Astrocyte of the cerebellum (primary cell): Measurements from ENCODE around the gene MYH10.
A peak's percentile ranks its signal among the peaks of the same experiment; 100 is the strongest.

Source experiments
- DNase-seq: peaks from one replicate; pipeline ENCODE4 v3.0.0-alpha.2; 2011; ENCODE audit warnings: low read depth
- H3K4me3 ChIP-seq: 2 replicates; pipeline ENCODE4 v1.5.1; 2011; ENCODE audit warnings: mild to moderate bottlenecking, low read depth, low read length, moderate library complexity
- CTCF ChIP-seq: IDR thresholded peaks from 2 replicates; pipeline ENCODE4 v1.5.1; 2012; ENCODE audit warnings: low read length, low read depth, moderate library complexity, mild to moderate bottlenecking; ENCODE audit errors: missing control alignments
- in situ Hi-C: cut with HindIII; loops from 2 replicates; pipeline ENCODE4 v1.10.0; 2017; ENCODE audit warnings: low sequenced_read_pairs

MYH10 gene

GRCh38 chr17:8628609-8629169 lies 1.8 kb downstream of the MYH10 start:
- no peak for TF ChIP-seq CTCF
- in situ Hi-C loops, result no loop called here
- H3K4me3 ChIP-seq, result peak overlapping the region; percentile 94
- no peak for DNase-seq

- DNase-seq, result no peak
- TF ChIP-seq CTCF, result no peak
- H3K4me3 ChIP-seq, result peak overlapping the region; percentile 94
- in situ Hi-C loops, result no loop called here
These were observed 2.4 kb downstream of the MYH10 start for GRCh38 chr17:8628172-8628571.

GRCh38 chr17:8623591-8623990 lies 6.9 kb downstream of the MYH10 start:
- no peak overlapping the region for H3K4me3 ChIP-seq
- DNase-seq, result no peak
- no peak for TF ChIP-seq CTCF
- in situ Hi-C loops, result loop anchor here (5.0 kb wide), 1 partner anchor 74 kb away; no protein-coding TSS in a partner anchor

GRCh38 chr17:8622191-8622590 lies 8.3 kb downstream of the MYH10 start:
- no peak for TF ChIP-seq CTCF
- no peak overlapping the region for H3K4me3 ChIP-seq
- in situ Hi-C loops, result loop anchor here (5.0 kb wide), 1 partner anchor 75 kb away; no protein-coding TSS in a partner anchor
- no peak for DNase-seq

GRCh38 chr17:8621585-8621984 lies 8.9 kb downstream of the MYH10 start:
- DNase-seq, result no peak
- in situ Hi-C loops, result loop anchor here (5.0 kb wide), 1 partner anchor 76 kb away; no protein-coding TSS in a partner anchor
- no peak for TF ChIP-seq CTCF
- no peak overlapping the region for H3K4me3 ChIP-seq

GRCh38 chr17:8619294-8619693 lies 11.2 kb downstream of the MYH10 start:
- TF ChIP-seq CTCF, result no peak
- peak; percentile 56 for DNase-seq
- in situ Hi-C loops, result no loop called here
- H3K4me3 ChIP-seq, result no peak overlapping the region
